ENCODE data around the gene C1orf174. TPM values are rescaled to one million over a fixed set of nuclear protein-coding genes. Genes with fewer than 3 reads are reported as not detected.

Gene C1orf174
- total and polyA plus RNA-seq, 2 of the 4 experiments (the other 2 are of a cell fraction): 26.7 to 45.7 TPM

DNA sequence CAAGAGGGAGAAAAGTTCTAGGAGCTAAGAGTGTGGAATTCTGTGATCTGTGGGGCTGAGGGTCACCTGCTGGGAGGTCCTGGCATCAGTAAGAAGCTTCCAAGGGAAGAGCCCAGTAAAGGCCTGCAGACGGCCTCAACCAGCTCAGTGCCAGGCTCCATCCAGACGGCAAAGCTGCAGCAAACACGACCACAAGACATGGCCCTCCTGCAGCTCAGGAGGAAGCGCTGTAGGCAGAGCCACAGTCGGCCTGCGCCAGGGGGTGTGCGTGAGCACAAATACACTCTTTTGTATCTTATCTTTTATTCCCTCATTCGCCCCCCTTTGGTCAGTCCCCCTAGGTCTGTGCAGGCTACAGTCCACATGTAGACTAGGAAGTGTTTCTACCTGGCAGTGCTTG is 13.4 kb downstream of the C1orf174 start:
- ATAC-seq (ENCODE audit: low read depth) (no peak), DNase-seq (no peak)
- Histone ChIP-seq H3K4me2 (ENCODE audit: low read depth, low read length) (no peak overlapping the region), H2BK120ac (ENCODE audit: low read depth, low read length) (no peak overlapping the region), H4K5ac (ENCODE audit: low read depth, low read length) (no peak overlapping the region), H3K14ac (replicated peaks; ENCODE audit: low read depth, low read length) (no peak overlapping the region), H3K18ac (ENCODE audit: low read depth, low read length) (no peak overlapping the region), H3K9ac (ENCODE audit: low read depth, low read length) (no peak overlapping the region), H2BK5ac (ENCODE audit: low read depth, low read length, poor library complexity, severe bottlenecking) (no peak overlapping the region), H2AK9ac (replicated peaks; ENCODE audit: low read depth, low read length, poor library complexity) (no peak overlapping the region), H3K4me3 (ENCODE audit: insufficient read depth, low read depth, low read length) (no peak overlapping the region), H2AFZ (replicated peaks; ENCODE audit: low read length, poor library complexity) (no peak overlapping the region), H4K8ac (ENCODE audit: low read depth in 2 of 2, low read length in 2 of 2) (no peak overlapping the region), H3K56ac (ENCODE audit: extremely low read depth, insufficient read depth, low read length) (no peak overlapping the region), H4K20me1 (ENCODE audit: insufficient read depth, low read length) (no peaks in the 10 kb centered on the region), H3K9me3 (ENCODE audit: control insufficient read depth, insufficient read depth, low read length) (no peaks in the 10 kb centered on the region), H3K4me1 (ENCODE audit: control insufficient read depth, insufficient read depth, low read length) (no peaks in the 10 kb centered on the region), H2BK20ac (ENCODE audit: low read depth, low read length) (no peak overlapping the region), H3K79me1 (ENCODE audit: low read depth in 1 of 2, low read length in 2 of 2) (peaks cover 4 to 5% of the 10 kb centered on the region in 2 experiments; a peak in 3 of 4 replicates), H3K4ac (ENCODE audit: low read depth, low read length) (no peak overlapping the region), H2BK15ac (ENCODE audit: low read depth, low read length) (no peak overlapping the region), H3K27ac (ENCODE audit: insufficient read depth, low read length) (no peak overlapping the region), H4K91ac (ENCODE audit: insufficient read depth, low read depth, low read length) (no peak overlapping the region), H3K27me3 (ENCODE audit: control insufficient read depth, insufficient read depth, low read length) (no peaks in the 10 kb centered on the region), H3K23ac (ENCODE audit: low read depth, low read length) (no peak overlapping the region), H3K9me1 (ENCODE audit: insufficient read depth, low read length) (no peaks in the 10 kb centered on the region; the same call in 1 of the 2 replicates), H3K36me3 (ENCODE audit: control insufficient read depth, insufficient read depth, low read length) (peaks cover 40% of the 10 kb centered on the region), H2AK5ac (ENCODE audit: low read depth, low read length) (no peak overlapping the region)
- ChIA-PET POLR2A (ENCODE audit: unreplicated experiment) (no interaction called here), CTCF (no interaction called here)
- no TSS peak for BruUV-seq (replicated peaks)
- intact Hi-C loops (cut with micrococcal nuclease) (no loop called here), dilution Hi-C loops (cut with HindIII; ENCODE audit: low sequenced_read_pairs, unreplicated experiment) (no loop called here), in situ Hi-C loops (cut with MboI; ENCODE audit: low sequenced_read_pairs) (no loop called here)
- 83% methylated on average over 3 of the region's 8 CpGs; no CpG with 5 or more reads in 1 of the 2 experiments for WGBS, 2 experiments (ENCODE audit: extremely low coverage in 2 of 2, insufficient read length in 1 of 2)
- TF ChIP-seq CHD1 (IDR thresholded peaks at IDR 0.05; ENCODE audit: low read depth, low read length) (no peak), POLR2A (IDR thresholded peaks at IDR 0.05; ENCODE audit: low read depth, low read length) (no peak), CEBPB (IDR thresholded peaks at IDR 0.05; ENCODE audit: low read depth, low read length) (no peak), BHLHE40 (IDR thresholded peaks at IDR 0.05; ENCODE audit: low read depth, low read length) (no peak), RCOR1 (IDR thresholded peaks at IDR 0.05; ENCODE audit: insufficient replicate concordance, low read length) (no peak), RFX5 (IDR thresholded peaks at IDR 0.05; ENCODE audit: low read depth, low read length) (no peak), RAD21 (IDR thresholded peaks at IDR 0.05; ENCODE audit: low read length) (no peak), MAZ (IDR thresholded peaks at IDR 0.05; ENCODE audit: borderline replicate concordance, low read depth, low read length) (no peak), MAFK (IDR thresholded peaks at IDR 0.05; ENCODE audit: low read depth, low read length) (no peak), MXI1 (IDR thresholded peaks at IDR 0.05; ENCODE audit: borderline replicate concordance, low read depth, low read length) (no peak), FOS (IDR thresholded peaks at IDR 0.05; ENCODE audit: low read depth, low read length) (no peak)
- TF ChIP-seq, protein P1, sequence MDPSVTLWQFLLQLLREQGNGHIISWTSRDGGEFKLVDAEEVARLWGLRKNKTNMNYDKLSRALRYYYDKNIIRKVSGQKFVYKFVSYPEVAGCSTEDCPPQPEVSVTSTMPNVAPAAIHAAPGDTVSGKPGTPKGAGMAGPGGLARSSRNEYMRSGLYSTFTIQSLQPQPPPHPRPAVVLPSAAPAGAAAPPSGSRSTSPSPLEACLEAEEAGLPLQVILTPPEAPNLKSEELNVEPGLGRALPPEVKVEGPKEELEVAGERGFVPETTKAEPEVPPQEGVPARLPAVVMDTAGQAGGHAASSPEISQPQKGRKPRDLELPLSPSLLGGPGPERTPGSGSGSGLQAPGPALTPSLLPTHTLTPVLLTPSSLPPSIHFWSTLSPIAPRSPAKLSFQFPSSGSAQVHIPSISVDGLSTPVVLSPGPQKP (IDR thresholded peaks at IDR 0.05; ENCODE audit: borderline replicate concordance, low read depth, low read length): no peak
- TF ChIP-seq, protein P2, sequence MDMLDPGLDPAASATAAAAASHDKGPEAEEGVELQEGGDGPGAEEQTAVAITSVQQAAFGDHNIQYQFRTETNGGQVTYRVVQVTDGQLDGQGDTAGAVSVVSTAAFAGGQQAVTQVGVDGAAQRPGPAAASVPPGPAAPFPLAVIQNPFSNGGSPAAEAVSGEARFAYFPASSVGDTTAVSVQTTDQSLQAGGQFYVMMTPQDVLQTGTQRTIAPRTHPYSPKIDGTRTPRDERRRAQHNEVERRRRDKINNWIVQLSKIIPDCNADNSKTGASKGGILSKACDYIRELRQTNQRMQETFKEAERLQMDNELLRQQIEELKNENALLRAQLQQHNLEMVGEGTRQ (IDR thresholded peaks at IDR 0.05; ENCODE audit: low read depth, low read length): no peak
- TF ChIP-seq, protein P3, sequence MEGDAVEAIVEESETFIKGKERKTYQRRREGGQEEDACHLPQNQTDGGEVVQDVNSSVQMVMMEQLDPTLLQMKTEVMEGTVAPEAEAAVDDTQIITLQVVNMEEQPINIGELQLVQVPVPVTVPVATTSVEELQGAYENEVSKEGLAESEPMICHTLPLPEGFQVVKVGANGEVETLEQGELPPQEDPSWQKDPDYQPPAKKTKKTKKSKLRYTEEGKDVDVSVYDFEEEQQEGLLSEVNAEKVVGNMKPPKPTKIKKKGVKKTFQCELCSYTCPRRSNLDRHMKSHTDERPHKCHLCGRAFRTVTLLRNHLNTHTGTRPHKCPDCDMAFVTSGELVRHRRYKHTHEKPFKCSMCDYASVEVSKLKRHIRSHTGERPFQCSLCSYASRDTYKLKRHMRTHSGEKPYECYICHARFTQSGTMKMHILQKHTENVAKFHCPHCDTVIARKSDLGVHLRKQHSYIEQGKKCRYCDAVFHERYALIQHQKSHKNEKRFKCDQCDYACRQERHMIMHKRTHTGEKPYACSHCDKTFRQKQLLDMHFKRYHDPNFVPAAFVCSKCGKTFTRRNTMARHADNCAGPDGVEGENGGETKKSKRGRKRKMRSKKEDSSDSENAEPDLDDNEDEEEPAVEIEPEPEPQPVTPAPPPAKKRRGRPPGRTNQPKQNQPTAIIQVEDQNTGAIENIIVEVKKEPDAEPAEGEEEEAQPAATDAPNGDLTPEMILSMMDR (conservative IDR thresholded peaks at IDR 0.05; ENCODE audit: low read depth, low read length): no peak

Data from IMR-90 (cell line).